Ishikawa (cell line): ENCODE measurements around the gene C14orf132.

ENCODE experiments used
- CEBPB ChIP-seq: IDR thresholded peaks from 2 replicates; pipeline ENCODE4 v1.6.1; 2012
- CREB1 ChIP-seq: IDR thresholded peaks from 2 replicates; pipeline ENCODE4 v1.6.1; 2012; ENCODE audit warnings: low read depth
- EGR1 ChIP-seq: IDR thresholded peaks from 2 replicates; pipeline ENCODE4 v1.6.1; 2012
- EP300 ChIP-seq: IDR thresholded peaks from 2 replicates; pipeline ENCODE4 v1.6.1; 2012; ENCODE audit warnings: borderline replicate concordance
- FOXM1 ChIP-seq: IDR thresholded peaks from 2 replicates; pipeline ENCODE4 v1.6.1; 2012; ENCODE audit warnings: low read depth, borderline replicate concordance
- MAX ChIP-seq: IDR thresholded peaks from 2 replicates; pipeline ENCODE4 v1.6.1; 2012
- NFIC ChIP-seq: IDR thresholded peaks from 2 replicates; pipeline ENCODE4 v1.6.1; 2012
- RAD21 ChIP-seq: IDR thresholded peaks from 2 replicates; pipeline ENCODE4 v1.6.1; 2012; ENCODE audit warnings: low read depth
- REST ChIP-seq: IDR thresholded peaks from 2 replicates; pipeline ENCODE4 v1.6.1; 2012; ENCODE audit warnings: low read depth, mild to moderate bottlenecking
- TAF1 ChIP-seq: IDR thresholded peaks from 2 replicates; pipeline ENCODE4 v1.6.1; 2012; ENCODE audit warnings: low read depth, mild to moderate bottlenecking
- TCF12 ChIP-seq: IDR thresholded peaks from 2 replicates; pipeline ENCODE4 v1.6.1; 2012; ENCODE audit warnings: low read depth
- TEAD4 ChIP-seq: IDR thresholded peaks from 2 replicates; pipeline ENCODE4 v1.6.1; 2012
- USF1 ChIP-seq: IDR thresholded peaks from 2 replicates; pipeline ENCODE4 v1.6.1; 2012
- YY1 ChIP-seq: IDR thresholded peaks from 2 replicates; pipeline ENCODE4 v1.6.1; 2012; ENCODE audit warnings: low read depth
- ZBTB7A ChIP-seq: IDR thresholded peaks from 2 replicates; pipeline ENCODE4 v1.6.1; 2012; ENCODE audit warnings: low read depth

The C14orf132 gene

GRCh38 chr14:96084796-96085195 is 45.6 kb downstream of the C14orf132 start:
- TF ChIP-seq ZBTB7A: no peak
- no peak for TF ChIP-seq FOXM1
- no peak for TF ChIP-seq TEAD4

- TF ChIP-seq CEBPB (no peak), FOXM1 (no peak), TCF12 (no peak), CREB1 (no peak), REST (no peak), USF1 (no peak), EP300 (no peak), YY1 (no peak), EGR1 (no peak), MAX (no peak), ZBTB7A (no peak), TAF1 (no peak), NFIC (no peak), RAD21 (no peak), TEAD4 (no peak)
Observed at GRCh38 chr14:96085369-96085768, 46.2 kb downstream of the C14orf132 start.

GRCh38 chr14:96086032-96086431 is 46.9 kb downstream of the C14orf132 start:
- TF ChIP-seq CREB1: no peak
- no peak for TF ChIP-seq USF1
- TF ChIP-seq FOXM1: no peak
- no peak for TF ChIP-seq EP300
- TF ChIP-seq TCF12: no peak
- no peak for TF ChIP-seq TEAD4
- no peak for TF ChIP-seq TAF1
- no peak for TF ChIP-seq NFIC
- TF ChIP-seq ZBTB7A: no peak

- TF ChIP-seq REST (no peak), FOXM1 (no peak), ZBTB7A (no peak), EP300 (no peak), RAD21 (no peak), USF1 (no peak), NFIC (no peak), TAF1 (no peak), EGR1 (no peak), TEAD4 (no peak), CEBPB (no peak), YY1 (no peak), MAX (no peak)
Observed at GRCh38 chr14:96086574-96087077, 47.5 kb downstream of the C14orf132 start.

GRCh38 chr14:96088074-96088473 is 48.9 kb downstream of the C14orf132 start:
- TF ChIP-seq CEBPB (no peak), TAF1 (no peak), RAD21 (no peak), EGR1 (no peak), NFIC (no peak), FOXM1 (no peak), EP300 (no peak)

- TF ChIP-seq TCF12 (no peak), TAF1 (no peak), CEBPB (no peak), EP300 (no peak)
Observed at GRCh38 chr14:96088481-96088880, 49.3 kb downstream of the C14orf132 start.
